Nucleus accumbens (tissue), 56 donors: ENCODE measurements around the gene RALGPS2.

Experiments
- DNase-seq, 56 donors: peaks; one replicate each; lab custom pipeline; 2025; lab: John Stamatoyannopoulos, UW

Gene RALGPS2

DNA sequence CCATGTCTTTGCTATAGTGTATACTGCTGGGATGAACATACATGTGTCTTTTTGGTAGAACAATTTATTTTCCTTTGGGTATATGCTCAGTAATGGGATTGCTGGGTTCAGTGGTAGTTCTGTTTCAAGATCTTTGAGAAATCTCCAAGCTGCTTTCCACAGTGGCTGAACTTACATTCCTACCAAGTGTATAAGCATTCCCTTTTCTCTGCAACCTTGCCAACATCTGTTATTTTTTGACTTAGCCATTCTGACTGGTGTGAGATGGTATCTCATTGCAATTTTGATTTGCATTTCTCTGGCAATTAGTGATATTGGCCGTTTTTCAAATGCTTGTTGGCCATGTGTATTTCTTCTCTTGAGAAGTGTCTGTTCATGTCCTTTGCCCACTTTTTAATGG lies 183.3 kb downstream of the RALGPS2 start:
- DNase-seq = no peak

DNA sequence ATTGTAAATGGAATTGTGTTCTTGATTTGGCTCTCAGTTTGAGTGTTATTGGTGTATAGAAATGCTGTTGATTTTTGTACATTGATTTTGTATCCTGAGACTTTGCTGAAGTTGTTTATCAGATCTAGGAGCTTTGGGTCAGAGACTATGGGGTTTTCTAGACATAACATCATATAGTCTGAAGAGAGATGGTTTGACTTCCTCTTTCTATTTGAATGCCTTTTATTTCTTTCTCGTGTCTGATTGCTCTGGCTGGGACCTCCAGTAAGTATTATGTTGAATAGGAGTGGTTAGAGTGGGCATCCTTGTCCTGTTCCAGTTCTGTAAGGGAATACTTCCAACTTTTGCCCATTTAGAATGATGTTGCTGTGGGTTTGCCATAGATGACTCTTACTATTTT lies 185.0 kb downstream of the RALGPS2 start:
- DNase-seq = no peak

DNA sequence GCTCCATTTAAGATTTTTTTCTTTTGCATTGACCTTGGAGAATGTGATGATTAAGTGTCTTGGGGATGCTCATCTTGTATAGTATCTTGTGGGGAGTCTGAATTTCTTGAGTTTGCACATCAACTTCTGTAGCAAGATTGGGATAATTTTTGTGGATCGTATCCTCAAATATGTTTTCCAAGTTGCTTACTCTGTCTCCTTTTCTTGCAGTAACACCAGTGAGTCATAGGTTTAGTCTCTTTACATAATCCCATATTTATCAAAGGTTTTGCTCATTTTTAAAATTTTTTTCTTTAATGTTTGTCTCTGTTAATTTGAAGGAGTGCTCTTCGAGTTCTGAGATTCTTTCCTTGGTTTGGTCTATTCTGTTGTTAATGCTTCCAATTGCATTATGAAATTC lies 187.6 kb downstream of the RALGPS2 start:
- DNase-seq = no peak

DNA sequence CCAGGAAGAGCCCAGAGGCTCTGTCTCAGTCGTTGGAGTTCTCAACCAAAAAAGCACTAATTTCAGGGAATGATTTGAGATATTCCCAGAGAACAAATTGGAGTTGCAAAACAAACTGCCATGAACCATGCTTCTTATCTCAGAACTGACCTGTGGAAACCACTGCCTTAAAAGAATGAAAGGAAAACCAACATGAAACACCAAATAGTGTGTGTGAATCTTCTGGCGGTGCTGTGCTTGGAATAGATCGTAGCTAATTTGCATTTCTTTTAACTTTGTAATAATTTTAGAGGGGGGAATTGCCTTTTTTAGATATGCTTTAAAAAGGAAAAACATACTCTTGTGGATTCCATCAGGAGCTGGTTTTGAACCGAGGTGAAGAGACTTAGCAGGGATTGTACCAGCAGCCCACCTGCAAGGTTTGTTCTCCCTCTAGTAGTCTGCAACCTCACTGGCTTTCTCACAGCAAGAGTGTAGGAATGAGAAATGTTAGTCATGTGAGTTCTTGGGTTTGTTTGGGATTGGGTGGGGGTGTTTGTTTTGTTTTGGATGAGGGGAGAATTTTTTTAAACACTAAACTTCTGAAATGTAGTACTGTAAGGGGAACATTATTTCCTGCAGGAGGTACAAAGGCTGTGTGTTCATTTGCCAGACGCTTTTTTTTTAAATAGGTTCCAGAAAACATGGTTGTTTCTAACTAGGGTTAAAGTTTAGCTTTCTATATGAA lies 191.6 kb downstream of the RALGPS2 start:
- no peak for DNase-seq

DNA sequence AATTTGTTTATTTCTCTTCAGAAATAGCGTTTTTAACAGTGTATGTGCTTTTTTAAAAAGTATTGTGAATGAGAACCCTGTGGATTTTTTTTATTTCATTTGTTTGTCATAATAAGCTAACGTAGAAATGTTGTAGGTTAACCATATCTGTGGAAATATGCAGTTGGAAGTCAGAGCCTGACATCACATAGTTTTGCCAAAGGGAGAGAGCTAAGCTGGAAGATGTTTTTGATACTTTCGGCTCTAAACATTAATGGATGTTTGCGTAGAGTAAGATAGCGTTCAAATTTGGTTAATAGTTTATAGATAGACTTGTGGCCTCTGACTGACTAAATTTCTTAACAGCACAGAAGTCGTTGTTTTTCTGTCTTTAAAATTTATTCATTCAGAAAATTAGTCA lies 193.3 kb downstream of the RALGPS2 start:
- DNase-seq = no peak

- no peak for DNase-seq
Observed at GRCh38 chr1:178918955-178919354, 193.9 kb downstream of the RALGPS2 start.

DNA sequence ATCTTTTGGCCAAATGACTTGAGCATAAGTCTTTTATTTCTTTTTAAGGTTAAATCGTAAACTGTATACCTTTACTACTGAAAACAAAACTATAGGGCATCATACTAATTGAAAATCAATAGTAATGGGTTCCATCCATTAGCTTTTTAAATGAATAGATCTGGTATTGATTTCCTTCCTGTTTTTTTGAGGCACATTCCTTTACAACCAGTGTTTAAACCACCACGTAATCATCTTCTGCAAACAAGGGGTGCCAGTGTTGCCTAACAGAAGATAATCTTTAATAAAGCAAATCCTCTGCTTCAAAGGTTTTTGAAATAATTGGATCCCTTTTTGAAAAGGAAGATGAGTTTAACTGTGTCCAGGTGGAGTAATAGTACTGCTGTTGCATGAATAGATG lies 194.5 kb downstream of the RALGPS2 start:
- DNase-seq = no peak

- DNase-seq = no peak
Observed at GRCh38 chr1:178921499-178921898, 196.5 kb downstream of the RALGPS2 start.

GRCh38 chr1:178923512-178923911 lies 198.5 kb downstream of the RALGPS2 start:
- no peak for DNase-seq

DNA sequence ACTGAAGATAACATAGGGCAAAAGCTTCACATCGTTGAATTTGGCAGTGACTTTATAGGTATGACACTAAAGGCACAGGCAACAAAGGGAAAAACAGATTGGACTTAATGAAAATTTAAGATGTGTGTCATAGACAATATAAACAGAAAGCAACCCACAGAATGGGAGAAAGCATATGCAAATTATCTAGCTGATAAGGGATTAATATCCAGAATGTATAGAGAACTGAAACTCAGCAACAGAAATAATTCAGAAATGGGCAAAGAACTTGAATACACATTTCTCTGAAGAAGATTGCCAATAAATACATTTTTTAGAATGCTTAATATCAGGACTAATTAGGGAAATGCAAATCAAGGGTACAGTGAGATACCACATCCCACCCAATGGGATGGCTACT lies 201.0 kb downstream of the RALGPS2 start:
- no peak for DNase-seq

GRCh38 chr1:178927003-178927402 lies 202.0 kb downstream of the RALGPS2 start:
- DNase-seq = no peak

DNA sequence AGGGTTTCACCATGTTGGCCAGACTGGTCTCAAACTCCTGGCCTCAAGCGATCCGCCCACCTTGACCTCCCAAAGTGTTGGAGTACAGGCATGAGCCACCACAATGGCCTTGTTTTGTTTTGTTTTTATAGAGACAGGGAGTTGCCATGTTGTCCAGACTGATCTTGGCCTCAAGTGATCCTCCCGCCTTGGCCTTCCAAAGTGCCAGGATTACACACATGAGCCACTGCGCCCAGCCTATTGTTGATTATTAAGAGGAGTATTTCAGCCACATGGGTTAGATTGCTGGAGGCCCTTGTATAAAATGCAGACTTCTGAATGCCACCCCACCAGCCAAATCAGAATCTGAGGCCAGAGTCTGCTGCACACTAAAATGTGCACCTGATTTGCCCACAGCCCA lies 203.0 kb downstream of the RALGPS2 start:
- DNase-seq = no peak

DNA sequence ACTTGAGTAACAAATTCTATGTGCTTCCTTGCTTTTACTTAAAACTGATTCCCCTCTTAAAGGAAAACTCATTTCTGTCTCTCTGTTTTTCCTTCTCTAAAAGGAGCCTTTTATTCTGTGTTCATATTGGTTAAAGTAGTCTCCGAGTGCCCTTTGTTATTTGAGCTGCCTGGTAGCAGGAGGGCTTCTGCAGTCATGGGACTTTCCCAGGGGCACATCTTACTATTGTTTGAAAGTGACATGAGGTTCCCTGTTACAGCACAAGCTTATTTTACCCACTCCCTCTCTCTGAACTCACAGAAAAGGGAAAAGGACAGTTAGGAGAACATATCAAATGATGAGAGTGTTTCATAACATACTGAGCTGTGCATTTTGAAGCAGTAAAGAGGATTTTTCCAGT lies 203.9 kb downstream of the RALGPS2 start:
- DNase-seq = no peak

DNA sequence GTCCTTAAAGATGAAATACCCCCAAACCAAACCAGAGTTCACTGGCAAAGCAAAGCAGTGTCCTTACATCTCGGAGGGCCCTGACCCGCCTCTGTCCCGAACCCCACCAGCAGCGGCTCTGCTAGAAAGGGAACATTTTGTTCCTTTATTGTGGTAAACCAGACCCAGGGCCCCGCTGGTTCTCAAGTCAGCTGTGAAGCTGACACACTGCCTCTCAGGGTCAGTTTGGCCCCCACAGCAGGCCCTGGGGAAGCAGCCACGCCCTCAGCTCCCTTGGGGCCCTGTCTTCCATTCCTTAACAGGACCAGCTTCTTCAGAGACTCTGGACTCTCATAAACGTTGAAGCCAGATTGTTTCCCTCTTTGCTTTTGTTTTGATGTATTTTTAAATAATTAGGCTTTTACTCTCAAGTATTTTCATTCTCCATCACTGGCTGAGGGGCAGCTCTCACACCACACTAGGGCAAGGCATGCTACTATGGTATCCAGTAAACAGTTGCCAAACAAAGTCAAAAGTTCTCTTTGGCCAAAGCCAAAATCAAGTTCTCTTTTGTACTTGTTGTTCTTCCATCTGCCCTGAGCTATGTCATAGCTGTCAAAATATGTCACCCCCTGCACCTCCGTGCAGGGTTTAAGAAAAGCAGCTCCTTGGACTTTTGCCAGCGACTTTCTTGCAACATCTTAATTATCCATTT lies 207.0 kb downstream of the RALGPS2 start:
- peak in 7 of 56 donors; percentile 9 to 41 (median 18) for DNase-seq

DNA sequence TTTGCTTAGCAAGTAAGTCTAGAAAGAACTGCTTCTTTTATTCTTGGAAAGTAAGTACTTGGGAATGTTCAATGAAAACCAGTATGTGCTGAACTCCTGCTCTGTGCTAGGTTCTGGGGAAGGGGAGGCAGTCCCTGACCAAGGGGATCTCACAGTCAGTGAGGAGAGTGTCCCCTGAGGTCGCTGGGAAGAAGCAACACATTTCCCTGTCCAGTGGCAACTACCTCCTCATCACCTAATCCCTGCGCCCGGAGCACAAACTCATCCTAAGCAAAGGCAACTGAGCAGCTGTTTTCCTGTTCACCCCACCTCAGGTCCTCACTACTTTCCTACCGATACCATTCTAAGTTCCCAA lies 207.5 kb downstream of the RALGPS2 start:
- DNase-seq = no peak

GRCh38 chr1:178933105-178933561 lies 208.1 kb downstream of the RALGPS2 start:
- no peak for DNase-seq

DNA sequence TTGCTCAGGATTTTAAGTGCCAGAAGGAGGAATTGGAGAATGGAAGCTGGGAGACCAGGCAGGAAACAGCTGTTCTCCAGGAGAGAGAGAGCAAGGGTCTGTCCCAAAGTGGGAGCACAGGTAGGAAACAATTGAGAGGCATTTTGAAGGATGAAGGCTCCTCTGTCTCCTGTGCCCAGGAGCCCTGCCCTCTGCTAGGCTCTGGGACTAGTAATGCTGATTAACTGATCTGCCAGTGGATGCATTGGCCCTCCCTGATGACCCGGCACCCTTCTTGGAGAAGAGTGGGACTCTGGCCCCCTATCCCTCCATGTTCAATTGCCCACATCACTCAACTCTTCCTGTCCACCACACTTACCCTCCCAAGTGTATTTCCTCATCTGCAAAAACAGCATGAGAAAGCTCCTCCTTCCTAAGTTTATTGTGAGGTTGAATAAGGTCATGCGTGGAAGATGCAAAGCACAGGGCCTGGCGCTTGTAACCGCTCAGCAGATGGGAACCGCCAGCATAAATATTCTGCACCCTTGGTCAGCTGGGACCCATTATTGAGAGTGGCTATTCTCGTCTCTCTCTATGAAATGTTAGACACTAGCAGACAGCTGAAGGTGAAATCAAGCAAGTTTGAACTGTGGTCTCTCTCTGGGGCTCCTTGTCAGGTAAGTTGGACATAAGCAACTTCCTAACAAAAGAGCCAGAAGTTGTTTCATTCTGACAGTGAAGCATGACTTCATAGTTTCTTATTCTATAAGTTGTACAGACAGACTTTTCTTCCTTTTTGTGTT lies 208.9 kb downstream of the RALGPS2 start:
- DNase-seq = no peak

DNA sequence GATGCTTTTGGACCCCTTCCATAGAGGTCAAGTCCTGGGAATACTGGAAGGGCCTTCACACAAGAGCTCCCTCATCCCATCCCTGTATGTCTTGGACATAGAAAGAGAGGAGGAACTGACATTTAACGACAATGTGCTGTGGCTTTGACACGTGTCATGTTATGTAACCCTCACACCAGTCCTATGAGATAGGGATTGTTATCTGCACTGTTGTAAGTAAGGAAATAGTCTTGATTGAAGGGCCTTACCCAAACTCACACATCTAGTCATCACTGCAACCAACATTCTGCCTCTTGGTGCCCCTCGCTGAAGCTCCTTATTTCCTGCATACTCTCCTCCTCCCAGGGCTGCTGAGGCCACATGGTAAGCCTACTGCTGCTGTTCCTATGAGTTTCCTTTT lies 209.5 kb downstream of the RALGPS2 start:
- no peak for DNase-seq

DNA sequence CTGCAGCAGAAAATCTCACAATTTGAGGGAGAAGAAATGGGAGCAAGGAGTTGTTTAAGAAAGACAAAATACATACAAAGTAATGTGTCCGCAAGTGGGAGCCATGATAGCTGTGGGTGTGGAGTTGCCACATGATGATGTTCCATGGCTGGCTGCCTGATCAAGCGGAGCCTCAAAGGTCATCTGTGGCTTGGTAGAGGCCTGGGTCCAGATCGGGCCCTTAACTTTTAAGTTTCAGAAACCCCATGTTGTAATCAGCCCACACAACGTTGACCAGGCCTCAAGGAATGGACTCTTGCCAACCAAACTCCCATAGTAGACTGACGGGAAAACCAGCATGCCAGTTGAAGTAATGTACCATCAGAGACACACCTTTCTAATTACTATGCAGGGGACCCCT lies 210.6 kb downstream of the RALGPS2 start:
- DNase-seq = no peak

DNA sequence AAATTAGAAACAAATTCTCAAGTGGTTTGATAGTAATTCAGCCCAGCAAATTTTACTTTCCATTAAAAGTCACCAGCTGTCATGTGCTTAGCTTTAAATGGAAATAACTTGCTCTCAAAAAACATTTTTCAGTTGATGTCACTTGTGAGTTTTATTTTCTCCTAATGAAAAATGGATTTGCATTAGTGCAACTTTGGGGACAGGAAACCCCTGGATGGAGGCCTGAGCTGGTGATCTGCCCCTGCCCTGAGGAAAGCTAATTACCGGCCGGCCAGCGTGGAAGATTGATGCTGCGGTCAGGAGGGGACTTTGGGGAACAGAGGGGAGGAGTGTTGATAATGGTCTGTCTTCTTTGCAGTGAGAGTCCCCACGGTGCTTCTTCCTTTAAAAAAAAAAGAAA lies 212.7 kb downstream of the RALGPS2 start:
- DNase-seq = no peak

GRCh38 chr1:178938101-178938958 lies 213.3 kb downstream of the RALGPS2 start:
- no peak for DNase-seq
